Peyer's patch (tissue), 4 donors: ENCODE data around the gene KRTAP10-12. TPM values are rescaled to one million over a fixed set of nuclear protein-coding genes. Genes with fewer than 3 reads are reported as not detected.

Experiments
- DNase-seq, 3 donors: peaks; one replicate each; pipeline ENCODE4 v3.0.0-alpha.2; 2017 to 2019
- H3K27ac ChIP-seq, 4 donors: fragments of 200-600 bp; sonication (generic); one replicate each; pipeline ENCODE4 v1.5.1; 2016 to 2019
- H3K27me3 ChIP-seq, 2 donors: fragments of 200-600 bp; sonication (generic); one replicate each; pipeline ENCODE4 v1.5.1; 2019
- H3K36me3 ChIP-seq, 3 donors: fragments of 200-600 bp; sonication (generic); one replicate each; pipeline ENCODE4 v1.5.1; 2016 to 2019
- H3K4me1 ChIP-seq, 4 donors: fragments of 200-600 bp; sonication (generic); one replicate each; pipeline ENCODE4 v1.5.1; 2016 to 2019
- H3K4me3 ChIP-seq, 4 donors: fragments of 200-600 bp; sonication (generic); 1 replicate in 3 of 4; 2 replicates in 1 of 4; pipeline ENCODE4 v1.5.1; 2016 to 2019; ENCODE audit warnings: mild to moderate bottlenecking in 1 of 4
- H3K9me3 ChIP-seq, 4 donors: fragments of 200-600 bp; sonication (generic); one replicate each; pipeline ENCODE4 v1.5.1; 2016 to 2019; ENCODE audit warnings: mild to moderate bottlenecking in 1 of 4
- POLR2A ChIP-seq, 2 donors: fragments of 450-650 bp; IDR thresholded peaks; one replicate each; pipeline ENCODE4 v1.5.1; 2017; ENCODE audit warnings: antibody characterized with exemption in 2 of 2, mild to moderate bottlenecking in 2 of 2, moderate library complexity in 2 of 2
- total RNA-seq, 4 donors: library from RNA; depleted of rRNA; stranded (reverse); fragments of >200 nt; gene quantifications; one replicate each; pipeline ENCODE4 v1.1.0, GENCODE V29; 2016
- TF ChIP-seq, protein P1 (sequence below), 6 experiments: fragments of 450-650 bp in 4 of 6; fragments of 200-600 bp in 2 of 6; sonication (generic) in 1 of 6; IDR thresholded peaks; one replicate each; pipeline ENCODE4 v1.5.1; 2017 to 2019; ENCODE audit warnings: antibody characterized with exemption in 6 of 6, mild to moderate bottlenecking in 3 of 6, moderate library complexity in 1 of 6

The KRTAP10-12 gene
- total RNA-seq, 4 donors from 2014 or later: not detected

GRCh38 chr21:44709426-44710293, 12.7 kb downstream of the KRTAP10-12 start:
- Histone ChIP-seq H3K4me3 (peak overlapping the region in 1 of 4 donors; percentile 19), H3K9me3 (peaks cover 0 to 6% (median 2%) of the 10 kb centered on the region in 4 donors), H3K27ac (no peak overlapping the region), H3K4me1 (peaks cover 0 to 15% (median 0%) of the 10 kb centered on the region in 4 donors), H3K27me3 (peaks cover 0 to 32% of the 10 kb centered on the region in 2 donors), H3K36me3 (no peaks in the 10 kb centered on the region)
- TF ChIP-seq, protein P1, sequence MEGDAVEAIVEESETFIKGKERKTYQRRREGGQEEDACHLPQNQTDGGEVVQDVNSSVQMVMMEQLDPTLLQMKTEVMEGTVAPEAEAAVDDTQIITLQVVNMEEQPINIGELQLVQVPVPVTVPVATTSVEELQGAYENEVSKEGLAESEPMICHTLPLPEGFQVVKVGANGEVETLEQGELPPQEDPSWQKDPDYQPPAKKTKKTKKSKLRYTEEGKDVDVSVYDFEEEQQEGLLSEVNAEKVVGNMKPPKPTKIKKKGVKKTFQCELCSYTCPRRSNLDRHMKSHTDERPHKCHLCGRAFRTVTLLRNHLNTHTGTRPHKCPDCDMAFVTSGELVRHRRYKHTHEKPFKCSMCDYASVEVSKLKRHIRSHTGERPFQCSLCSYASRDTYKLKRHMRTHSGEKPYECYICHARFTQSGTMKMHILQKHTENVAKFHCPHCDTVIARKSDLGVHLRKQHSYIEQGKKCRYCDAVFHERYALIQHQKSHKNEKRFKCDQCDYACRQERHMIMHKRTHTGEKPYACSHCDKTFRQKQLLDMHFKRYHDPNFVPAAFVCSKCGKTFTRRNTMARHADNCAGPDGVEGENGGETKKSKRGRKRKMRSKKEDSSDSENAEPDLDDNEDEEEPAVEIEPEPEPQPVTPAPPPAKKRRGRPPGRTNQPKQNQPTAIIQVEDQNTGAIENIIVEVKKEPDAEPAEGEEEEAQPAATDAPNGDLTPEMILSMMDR (IDR thresholded peaks at IDR 0.05): no peak
- TF ChIP-seq POLR2A (IDR thresholded peaks at IDR 0.05): no peak
- peak in 2 of 3 donors; percentile 44 to 47 for DNase-seq

GRCh38 chr21:44710294-44710665, 13.3 kb downstream of the KRTAP10-12 start:
- H3K36me3 ChIP-seq: no peaks in the 10 kb centered on the region
- no peak overlapping the region for H3K27ac ChIP-seq
- DNase-seq: peak in 1 of 3 donors; percentile 39
- H3K27me3 ChIP-seq: peaks cover 0 to 32% of the 10 kb centered on the region in 2 donors
- H3K9me3 ChIP-seq: peaks cover 0 to 6% (median 2%) of the 10 kb centered on the region in 4 donors
- H3K4me3 ChIP-seq: no peak overlapping the region
- H3K4me1 ChIP-seq: peaks cover 0 to 15% (median 0%) of the 10 kb centered on the region in 4 donors
- TF ChIP-seq POLR2A (IDR thresholded peaks at IDR 0.05): no peak
- TF ChIP-seq, protein P1 (IDR thresholded peaks at IDR 0.05): no peak

GRCh38 chr21:44710756-44711326, 13.9 kb downstream of the KRTAP10-12 start:
- H3K9me3 ChIP-seq: peaks cover 0 to 6% (median 2%) of the 10 kb centered on the region in 4 donors
- no peak overlapping the region for H3K27ac ChIP-seq
- H3K27me3 ChIP-seq: peaks cover 0 to 32% of the 10 kb centered on the region in 2 donors
- no peak for DNase-seq
- TF ChIP-seq POLR2A (IDR thresholded peaks at IDR 0.05): no peak
- H3K36me3 ChIP-seq: no peaks in the 10 kb centered on the region
- H3K4me3 ChIP-seq: no peak overlapping the region
- H3K4me1 ChIP-seq: peaks cover 0 to 15% (median 0%) of the 10 kb centered on the region in 4 donors

DNA sequence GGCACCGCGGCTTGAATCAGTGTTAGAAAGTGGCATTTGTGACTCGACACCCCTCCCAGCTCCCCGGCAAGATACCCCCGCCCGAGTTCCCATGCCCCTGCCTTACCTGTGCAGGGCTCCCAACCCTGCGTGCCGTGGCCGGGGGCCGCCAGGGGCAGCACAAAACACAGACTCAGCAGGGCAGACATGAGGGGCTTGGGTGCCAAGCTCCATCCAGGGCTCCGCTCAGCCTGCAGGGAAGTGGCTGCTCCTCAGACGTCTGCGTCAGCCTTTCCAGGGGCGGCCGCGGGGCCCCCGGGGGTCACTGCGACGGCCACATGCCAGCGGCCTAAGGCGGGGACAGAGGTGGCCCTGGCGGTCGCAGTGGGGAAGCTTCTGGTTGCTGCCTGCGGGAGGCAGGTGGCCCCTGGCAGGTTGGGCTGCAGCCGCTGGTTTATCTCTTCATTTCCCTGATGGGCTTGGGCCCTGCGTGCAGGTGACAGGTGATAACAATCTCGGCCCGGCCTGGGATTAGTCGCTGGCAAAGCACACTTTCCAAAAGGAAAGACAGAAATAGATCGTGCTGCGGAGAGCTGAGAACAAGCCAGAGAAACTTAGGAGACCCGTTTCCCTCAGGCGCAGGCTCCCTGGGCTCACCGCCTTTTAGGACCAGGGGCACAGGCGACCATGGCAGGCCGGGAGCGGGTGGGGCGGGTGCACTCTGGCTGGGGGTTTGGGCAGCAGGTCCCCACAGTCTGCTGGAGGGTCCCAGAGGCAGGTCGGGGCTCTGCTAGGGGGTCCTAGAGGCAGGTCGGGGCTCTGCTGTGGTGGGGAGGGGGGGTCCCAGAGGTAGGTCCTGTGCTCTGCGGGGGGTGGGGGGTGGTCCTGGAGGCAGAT, 14.6 kb downstream of the KRTAP10-12 start, which contains the start of gene TSPEAR:
TSPEAR (minus strand) TSS at position 246 of the 876 bp plus-strand sequence; CDS start at position 188, 58 bp downstream.
- TF ChIP-seq POLR2A (IDR thresholded peaks at IDR 0.05): no peak
- TF ChIP-seq, protein P1 (IDR thresholded peaks at IDR 0.05): no peak
- Histone ChIP-seq H3K27me3 (peaks cover 0 to 32% of the 10 kb centered on the region in 2 donors), H3K9me3 (no peaks in the 10 kb centered on the region), H3K4me3 (no peak within 1 kb of the TSS), H3K36me3 (no peaks in the 10 kb centered on the region), H3K27ac (no peak within 1 kb of the TSS), H3K4me1 (peaks cover 0 to 15% (median 0%) of the 10 kb centered on the region in 4 donors)
- DNase-seq: peak in 2 of 3 donors; percentile 44 to 45

DNA sequence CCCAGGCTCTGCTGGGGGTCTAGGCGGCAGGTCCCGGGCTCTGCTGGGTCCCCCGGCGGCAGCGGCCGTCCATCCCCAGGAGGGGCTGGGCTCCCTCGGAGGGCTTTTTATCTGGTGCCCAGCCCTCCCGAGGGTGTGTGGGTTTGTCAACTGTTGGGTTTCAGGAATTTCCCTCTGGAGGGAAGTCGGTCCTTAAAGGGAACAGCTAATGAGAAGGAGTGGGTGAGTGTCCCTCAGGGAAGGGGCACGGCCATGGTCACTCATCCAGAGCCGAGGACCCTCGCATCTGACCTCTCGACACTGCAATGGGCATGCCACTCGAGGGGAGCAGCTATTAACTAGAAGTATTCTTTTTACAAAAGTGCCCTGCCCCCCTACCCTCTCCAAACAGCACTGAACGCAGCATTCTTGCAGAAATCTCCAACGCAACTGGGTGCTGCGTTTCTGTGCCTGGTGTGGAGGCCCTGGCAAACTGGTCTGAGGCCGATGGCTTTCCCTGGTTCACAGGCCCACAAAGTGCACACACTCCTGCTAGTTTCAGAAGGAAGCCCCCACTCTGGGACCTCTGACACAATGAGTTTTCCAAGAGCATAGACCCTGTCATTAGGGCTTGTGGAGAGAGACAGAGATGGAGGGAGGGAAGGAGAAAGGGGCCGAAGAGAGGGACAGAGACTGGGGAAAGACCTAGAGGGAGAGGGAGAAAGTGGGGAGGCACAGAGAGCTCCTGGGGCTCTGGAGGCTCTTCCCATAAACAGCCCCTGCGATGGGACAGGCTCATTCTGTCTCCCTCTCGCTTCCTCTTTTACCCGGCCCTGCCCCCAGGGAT, 15.4 kb downstream of the KRTAP10-12 start:
- DNase-seq: peak in 1 of 3 donors; percentile 36
- Histone ChIP-seq H3K4me3 (no peak overlapping the region), H3K9me3 (no peaks in the 10 kb centered on the region), H3K27ac (no peak overlapping the region), H3K27me3 (peaks cover 0 to 24% of the 10 kb centered on the region in 2 donors), H3K4me1 (peaks cover 0 to 15% (median 0%) of the 10 kb centered on the region in 4 donors), H3K36me3 (no peaks in the 10 kb centered on the region)
- TF ChIP-seq POLR2A (IDR thresholded peaks at IDR 0.05): no peak
- TF ChIP-seq, protein P1 (IDR thresholded peaks at IDR 0.05): no peak
